Activated CD4-positive, CD25-positive, alpha-beta regulatory T cell treated with anti-CD3 and anti-CD28 coated beads, Interleukin-2, amount 50 U/mL, for 24 hours (primary cell): ENCODE measurements around the gene CHCHD3.
"Not testable (repeated sequence)": the region's sequence is repeated elsewhere in the genome, so short reads cannot be mapped to it uniquely, and the experiment has no call there.

Experiments
- ATAC-seq, 2 donors: fragments of 150-1000 bp; cut with Tn5 transposase; one replicate each; pipeline ENCODE4 v1.10.0; 2021; ENCODE audit warnings: mild to moderate bottlenecking in 1 of 2, moderate library complexity in 1 of 2

Gene CHCHD3

GRCh38 chr7:132998763-132999162 lies 83.1 kb downstream of the CHCHD3 start:
- no peak for ATAC-seq

DNA sequence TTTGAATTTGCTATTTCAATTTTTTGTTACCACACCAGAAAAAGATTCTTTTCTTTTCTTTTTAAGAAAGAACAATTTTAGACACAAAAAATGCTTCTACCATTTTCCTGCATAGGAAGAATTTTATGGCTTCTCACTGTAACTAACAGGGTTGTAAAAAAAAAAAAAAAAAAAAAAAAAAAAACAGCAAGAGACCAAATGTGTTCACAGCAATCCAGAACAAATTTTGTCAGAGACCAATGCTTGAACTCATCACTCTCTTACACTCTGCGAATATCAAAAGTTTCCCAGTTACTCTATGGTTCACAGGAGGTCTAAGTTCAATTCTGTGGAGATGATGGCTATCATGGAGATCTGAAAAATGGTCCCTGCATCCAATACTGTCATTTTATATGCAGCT lies 84.4 kb downstream of the CHCHD3 start:
- ATAC-seq = no peak

GRCh38 chr7:132996581-132997242 lies 85.2 kb downstream of the CHCHD3 start:
- no peak for ATAC-seq

DNA sequence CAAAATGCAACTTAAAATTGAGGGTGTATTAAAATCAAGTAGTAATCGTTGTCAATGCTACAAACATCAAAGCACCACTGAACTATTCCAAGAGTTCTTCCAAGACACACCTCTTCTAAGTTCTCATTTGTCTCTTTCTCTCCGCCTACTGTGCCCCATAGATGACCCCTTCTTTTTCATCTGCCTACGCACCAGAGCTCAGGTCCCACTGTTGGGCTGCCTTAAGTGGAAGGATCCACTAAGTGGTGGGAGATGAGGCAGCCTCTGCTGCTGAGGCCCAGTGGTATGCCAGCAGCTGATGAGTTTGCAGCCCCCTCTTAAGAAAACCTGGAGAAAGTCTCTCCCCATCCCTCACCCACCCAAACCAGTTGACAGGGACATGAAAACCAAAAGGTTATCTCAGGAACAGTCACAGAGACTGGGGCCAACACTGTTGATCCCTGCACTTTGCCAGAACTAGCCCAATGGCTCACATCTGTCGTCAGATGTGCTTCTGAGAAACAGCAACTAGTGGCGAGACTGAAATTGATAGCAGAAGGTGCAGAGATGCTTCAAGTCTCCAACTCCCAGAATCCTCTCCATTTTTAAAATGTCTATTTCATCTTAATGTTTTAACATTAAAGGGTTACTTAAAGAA lies 88.4 kb downstream of the CHCHD3 start:
- ATAC-seq = no peak

GRCh38 chr7:132991615-132992587 lies 90.0 kb downstream of the CHCHD3 start:
- ATAC-seq = no peak

DNA sequence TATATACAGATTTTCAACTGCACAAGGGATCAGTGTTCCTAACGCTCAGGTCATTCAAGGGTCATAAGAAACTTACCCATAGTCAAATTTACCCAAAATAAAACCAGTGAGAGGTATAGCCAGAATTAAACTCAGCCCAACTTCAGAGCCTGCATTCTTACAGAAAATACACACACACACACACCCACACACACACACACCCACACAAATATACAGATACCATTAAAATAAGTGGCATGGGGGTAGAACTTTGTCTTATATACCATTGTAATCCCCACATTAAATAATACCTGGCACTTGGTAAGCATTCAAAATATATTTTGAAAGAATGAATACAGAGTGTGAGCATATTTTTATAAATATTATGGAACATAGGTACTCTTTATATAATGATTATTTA lies 93.8 kb downstream of the CHCHD3 start:
- ATAC-seq = no peak

GRCh38 chr7:132980402-132980801 lies 101.5 kb downstream of the CHCHD3 start:
- ATAC-seq = no peak

- no peak for ATAC-seq
Observed at GRCh38 chr7:132979524-132979923, 102.4 kb downstream of the CHCHD3 start.

- ATAC-seq = no peak
Observed at GRCh38 chr7:132977234-132977633, 104.7 kb downstream of the CHCHD3 start.

- no peak for ATAC-seq
Observed at GRCh38 chr7:132972745-132973144, 109.1 kb downstream of the CHCHD3 start.

- ATAC-seq = no peak
Observed at GRCh38 chr7:132970257-132970656, 111.6 kb downstream of the CHCHD3 start.

DNA sequence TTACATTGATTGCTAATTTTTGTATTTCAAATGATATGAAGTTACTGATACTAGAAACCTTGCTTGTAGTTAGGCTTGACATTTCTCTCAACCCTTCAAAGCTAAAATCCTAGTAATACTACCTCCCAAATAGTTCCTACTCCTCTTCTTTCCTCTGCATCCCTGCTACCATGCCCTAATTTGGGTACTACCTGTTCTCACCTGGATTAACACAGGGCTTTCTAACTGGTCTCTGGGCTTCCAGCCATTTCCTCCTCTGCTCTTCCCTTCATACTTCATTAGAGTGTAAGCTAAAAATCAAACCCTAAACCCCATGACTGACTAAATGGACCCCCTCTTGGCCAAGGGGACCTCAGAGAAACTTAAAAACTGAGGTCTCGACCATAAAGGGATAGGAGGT lies 112.4 kb downstream of the CHCHD3 start:
- ATAC-seq = no peak

DNA sequence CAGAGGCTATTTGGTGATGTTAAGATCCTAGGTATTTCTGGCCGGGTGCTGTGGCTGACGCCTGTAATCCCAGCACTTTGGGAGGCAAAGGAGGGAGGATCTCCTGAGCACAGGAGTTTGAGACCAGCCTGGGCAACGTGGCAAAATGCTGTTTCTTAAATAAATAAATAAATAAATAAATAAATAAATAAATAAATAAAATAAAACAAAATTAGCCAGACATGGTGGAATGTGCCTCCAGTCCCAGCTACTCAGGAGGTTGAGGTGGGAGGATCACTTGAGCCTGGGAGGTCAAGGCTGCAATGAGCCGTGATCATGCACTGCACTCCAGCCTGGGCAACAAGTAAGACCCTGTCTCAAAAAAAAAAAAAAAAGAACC lies 114.4 kb downstream of the CHCHD3 start:
- not testable (repeated sequence) for ATAC-seq

- no peak for ATAC-seq
Observed at GRCh38 chr7:132966754-132967469, 115.0 kb downstream of the CHCHD3 start.

GRCh38 chr7:132965951-132966350 lies 115.9 kb downstream of the CHCHD3 start:
- ATAC-seq = no peak

- no peak for ATAC-seq
Observed at GRCh38 chr7:132964876-132965275, 117.0 kb downstream of the CHCHD3 start.

DNA sequence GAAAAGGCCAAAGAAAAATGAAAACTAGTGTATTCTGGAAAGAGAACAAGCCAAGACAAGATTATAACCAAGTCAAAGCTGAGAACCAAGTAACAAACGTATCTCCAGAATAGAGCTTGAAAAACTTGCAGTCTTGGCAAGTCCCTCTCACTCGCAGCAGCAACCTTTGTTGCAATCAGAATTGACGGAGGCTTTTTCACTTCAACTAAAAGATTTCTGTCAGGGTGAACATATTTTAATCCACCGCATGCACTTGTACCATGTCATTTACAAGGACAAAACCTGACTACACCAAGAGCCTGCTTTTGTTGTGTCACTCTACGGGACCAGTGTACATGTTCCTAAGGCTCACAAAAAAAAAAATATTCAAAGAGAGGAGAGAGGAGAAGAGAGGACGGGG lies 122.0 kb downstream of the CHCHD3 start:
- ATAC-seq = no peak

DNA sequence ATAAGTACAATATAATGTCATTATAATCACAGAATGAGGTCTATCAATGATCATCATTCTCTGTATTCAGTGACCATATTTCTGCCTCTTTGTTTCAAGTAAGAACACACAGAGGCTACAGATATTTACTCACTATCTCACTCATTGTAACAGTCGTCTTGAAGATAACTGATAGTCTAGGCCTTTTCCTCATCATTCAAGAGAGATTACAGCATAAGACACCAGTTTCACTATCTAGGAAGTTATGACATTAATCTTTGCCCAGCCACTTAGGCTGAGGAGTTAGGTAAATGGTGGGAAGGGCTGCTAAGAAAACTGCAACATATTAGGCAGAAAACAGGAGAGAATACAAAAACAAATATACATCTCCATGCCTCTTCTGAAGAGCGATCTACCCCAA lies 125.3 kb downstream of the CHCHD3 start:
- ATAC-seq = no peak

DNA sequence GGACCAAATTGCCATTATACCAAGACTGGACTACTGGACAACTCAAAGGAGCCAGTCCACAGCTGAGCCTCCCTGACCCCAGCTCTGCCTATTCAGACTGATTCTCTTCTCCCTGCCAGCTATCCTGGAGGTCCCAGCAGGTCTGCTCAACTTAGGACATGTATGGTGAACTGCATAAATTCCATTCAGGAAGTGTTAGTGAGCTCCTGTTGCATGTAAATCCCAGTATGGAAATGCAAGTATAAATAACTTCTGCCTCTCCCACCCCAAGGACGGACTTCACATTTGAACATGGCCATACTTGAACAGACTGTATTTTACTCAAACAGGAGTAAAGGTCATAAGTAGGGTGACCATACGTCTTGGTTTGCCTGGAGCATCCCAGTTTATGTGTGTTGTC lies 128.4 kb downstream of the CHCHD3 start:
- ATAC-seq = no peak

GRCh38 chr7:132950725-132951124 lies 131.2 kb downstream of the CHCHD3 start:
- ATAC-seq = no peak

GRCh38 chr7:132947011-132947410 lies 134.9 kb downstream of the CHCHD3 start:
- no peak for ATAC-seq

DNA sequence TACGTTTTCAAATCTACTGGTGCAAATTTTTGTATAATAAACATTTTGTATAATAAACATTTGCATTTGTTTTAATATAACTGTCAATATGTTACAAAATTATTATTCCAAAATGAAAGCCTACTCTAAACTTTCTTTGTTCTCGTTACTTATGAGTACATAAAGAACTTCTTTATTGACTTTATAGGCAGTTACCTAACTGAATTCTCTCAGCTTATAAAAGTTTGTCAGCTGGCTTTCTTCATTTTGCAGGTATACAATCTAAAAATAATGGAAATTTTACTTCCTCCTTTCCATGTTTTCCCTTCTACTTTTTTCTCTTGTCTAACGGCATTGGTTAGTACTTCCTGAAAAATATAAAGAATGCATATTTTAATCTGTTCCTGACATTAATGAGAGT lies 137.1 kb downstream of the CHCHD3 start:
- no peak for ATAC-seq

- peak; percentile 20 to 35 for ATAC-seq
Observed at GRCh38 chr7:132943645-132944044, 138.2 kb downstream of the CHCHD3 start.
